ES-I3 (cell line): ENCODE results near the gene FBXO46.
"Not testable (repeated sequence)": the region's sequence is repeated elsewhere in the genome, so short reads cannot be mapped to it uniquely, and the experiment has no call there.

Source experiments
- H3K36me3 ChIP-seq: 2 replicates; pipeline ENCODE4 v1.6.1; 2013; ENCODE audit warnings: mild to moderate bottlenecking, low read length, control low read depth, moderate library complexity; ENCODE audit not compliant: insufficient read depth
- H3K4me1 ChIP-seq: 2 replicates; pipeline ENCODE4 v1.6.1; 2013; ENCODE audit warnings: mild to moderate bottlenecking, control low read depth, low read length; ENCODE audit not compliant: insufficient read depth
- H3K9ac ChIP-seq: 2 replicates; pipeline ENCODE4 v1.6.1; 2013; ENCODE audit warnings: low read depth, mild to moderate bottlenecking, low read length, moderate library complexity
- H3K9me3 ChIP-seq: 2 replicates; pipeline ENCODE4 v1.6.1; 2013; ENCODE audit warnings: mild to moderate bottlenecking, low read length, moderate library complexity; ENCODE audit not compliant: control insufficient read depth, insufficient read depth

Gene FBXO46

GRCh38 chr19:45720065-45720464, 10.6 kb downstream of the FBXO46 start:
- H3K36me3 ChIP-seq, H3K9ac ChIP-seq, H3K9me3 ChIP-seq: not testable (repeated sequence)
- peaks cover 15% of the 10 kb centered on the region; the same call in 1 of the 2 replicates for H3K4me1 ChIP-seq

GRCh38 chr19:45717983-45718650, 12.6 kb downstream of the FBXO46 start:
- peak overlapping the region; percentile 69 for H3K9ac ChIP-seq
- H3K9me3 ChIP-seq = no peaks in the 10 kb centered on the region
- peaks cover 16% of the 10 kb centered on the region; the same call in 1 of the 2 replicates for H3K4me1 ChIP-seq
- H3K36me3 ChIP-seq = peaks cover 7% of the 10 kb centered on the region

GRCh38 chr19:45717131-45717982, 13.3 kb downstream of the FBXO46 start:
- Histone ChIP-seq H3K36me3 (peaks cover 3% of the 10 kb centered on the region; the same call in 1 of the 2 replicates), H3K9me3 (no peaks in the 10 kb centered on the region), H3K4me1 (peaks cover 16% of the 10 kb centered on the region; the same call in 1 of the 2 replicates), H3K9ac (peak overlapping the region; percentile 92)

- H3K9ac ChIP-seq = peak overlapping the region; percentile 92
- H3K4me1 ChIP-seq = peaks cover 16% of the 10 kb centered on the region; the same call in 1 of the 2 replicates
- no peaks in the 10 kb centered on the region for H3K9me3 ChIP-seq
- H3K36me3 ChIP-seq = peaks cover 3% of the 10 kb centered on the region; the same call in 1 of the 2 replicates
Observed at GRCh38 chr19:45716359-45717130, 14.2 kb downstream of the FBXO46 start.

- Histone ChIP-seq H3K36me3 (peaks cover 3% of the 10 kb centered on the region; the same call in 1 of the 2 replicates), H3K4me1 (peaks cover 16% of the 10 kb centered on the region; the same call in 1 of the 2 replicates)
Observed at GRCh38 chr19:45715139-45715538, 15.6 kb downstream of the FBXO46 start.

GRCh38 chr19:45713141-45713540, 17.6 kb downstream of the FBXO46 start:
- Histone ChIP-seq H3K36me3 (no peaks in the 10 kb centered on the region), H3K9ac (no peak overlapping the region), H3K4me1 (peaks cover 11% of the 10 kb centered on the region; the same call in 1 of the 2 replicates), H3K9me3 (no peaks in the 10 kb centered on the region)

More at GRCh38 chr19:45715139-45715538, 15.6 kb downstream of the FBXO46 start:
- Histone ChIP-seq H3K9ac (no peak overlapping the region), H3K9me3 (no peaks in the 10 kb centered on the region)

- H3K9ac ChIP-seq = no peak overlapping the region
- H3K9me3 ChIP-seq = no peaks in the 10 kb centered on the region
- no peaks in the 10 kb centered on the region for H3K36me3 ChIP-seq
- peaks cover 9% of the 10 kb centered on the region; the same call in 1 of the 2 replicates for H3K4me1 ChIP-seq
Observed at GRCh38 chr19:45712699-45713067, 18.0 kb downstream of the FBXO46 start.

GRCh38 chr19:45711851-45712698, 18.6 kb downstream of the FBXO46 start:
- no peaks in the 10 kb centered on the region for H3K36me3 ChIP-seq
- H3K9me3 ChIP-seq = no peaks in the 10 kb centered on the region
- H3K9ac ChIP-seq = no peak overlapping the region
- peaks cover 9% of the 10 kb centered on the region; the same call in 1 of the 2 replicates for H3K4me1 ChIP-seq

GRCh38 chr19:45710356-45711130, 20.2 kb downstream of the FBXO46 start:
- no peak overlapping the region for H3K9ac ChIP-seq

GRCh38 chr19:45705710-45706415, 24.8 kb downstream of the FBXO46 start:
- Histone ChIP-seq H3K4me1 (no peaks in the 10 kb centered on the region), H3K36me3 (peaks cover 6% of the 10 kb centered on the region; the same call in 1 of the 2 replicates), H3K9me3 (no peaks in the 10 kb centered on the region), H3K9ac (no peak overlapping the region)

More at GRCh38 chr19:45710356-45711130, 20.2 kb downstream of the FBXO46 start:
- Histone ChIP-seq H3K36me3 (no peaks in the 10 kb centered on the region), H3K9me3 (no peaks in the 10 kb centered on the region), H3K4me1 (0 out of 2 replicates have a peak, but pooled peaks cover 4% of the 10 kb centered on the region)

- Histone ChIP-seq H3K4me1 (no peaks in the 10 kb centered on the region), H3K9ac (no peak overlapping the region), H3K9me3 (no peaks in the 10 kb centered on the region), H3K36me3 (peaks cover 6% of the 10 kb centered on the region; the same call in 1 of the 2 replicates)
Observed at GRCh38 chr19:45705115-45705514, 25.6 kb downstream of the FBXO46 start.

- H3K36me3 ChIP-seq = peaks cover 6% of the 10 kb centered on the region; the same call in 1 of the 2 replicates
- no peaks in the 10 kb centered on the region for H3K9me3 ChIP-seq
- H3K4me1 ChIP-seq = no peaks in the 10 kb centered on the region
- no peak overlapping the region for H3K9ac ChIP-seq
Observed at GRCh38 chr19:45701676-45702075, 29.0 kb downstream of the FBXO46 start.
